Activated CD4-positive, alpha-beta T cell treated with anti-CD3 and anti-CD28 coated beads for 36 hours (primary cell): ENCODE results near the gene ANKRD2. TPM values are rescaled to one million over a fixed set of nuclear protein-coding genes. Genes with fewer than 3 reads are reported as not detected.
"Not testable (repeated sequence)": the region's sequence is repeated elsewhere in the genome, so short reads cannot be mapped to it uniquely, and the experiment has no call there.

ENCODE experiments used
- ATAC-seq: fragments of 200-7000 bp; cut with Tn5 transposase; one replicate; pipeline ENCODE4 v1.10.0; 2021; ENCODE audit warnings: mild to moderate bottlenecking, moderate library complexity
- CTCF ChIA-PET: fragments of 350-600 bp; sonication (Branson Sonifier 250); formaldehyde crosslinking; loops from one replicate; lab custom pipeline; 2021; ENCODE audit warnings: antibody characterized with exemption; lab: Charles Lee
- POLR2A ChIA-PET: fragments of 350-600 bp; sonication (Branson Sonifier 250); formaldehyde crosslinking; loops from one replicate; lab custom pipeline; 2021; ENCODE audit warnings: antibody characterized with exemption, inconsistent platforms; lab: Charles Lee
- DNase-seq: peaks from one replicate; pipeline ENCODE4 v3.0.0-alpha.2; 2020
- H3K27ac Mint-ChIP-seq: one replicate; pipeline ENCODE4 v1.8.0; 2021; ENCODE audit warnings: mixed read lengths
- H3K27me3 Mint-ChIP-seq: one replicate; pipeline ENCODE4 v1.8.0; 2021; ENCODE audit warnings: mixed read lengths
- H3K36me3 Mint-ChIP-seq: one replicate; pipeline ENCODE4 v1.8.0; 2021; ENCODE audit warnings: low read depth, mixed read lengths
- H3K4me1 Mint-ChIP-seq: one replicate; pipeline ENCODE4 v1.8.0; 2021; ENCODE audit warnings: mixed read lengths
- H3K4me3 Mint-ChIP-seq: one replicate; pipeline ENCODE4 v1.8.0; 2021; ENCODE audit warnings: mild to moderate bottlenecking, moderate library complexity, mixed read lengths
- H3K9me3 Mint-ChIP-seq: one replicate; pipeline ENCODE4 v1.8.0; 2021; ENCODE audit warnings: low read depth, mixed read lengths
- intact Hi-C, 2 experiments: fragments of 100-400 bp; cut with DNase I in 1 of 2; cut with micrococcal nuclease in 1 of 2; formaldehyde crosslinking; loops; one replicate each; pipeline versions ENCODE4 v1.14.2 to v1.15.1; 2022 to 2024; cut with DNase I, micrococcal nuclease
- total RNA-seq, 2 experiments: library from RNA; stranded (reverse); gene quantifications; one replicate each; pipeline ENCODE4 v1.2.3, GENCODE V29; 2021

ANKRD2 gene
- not detected for total RNA-seq

GRCh38 chr10:97572214-97572989 lies at the start of gene ANKRD2:
Gene ANKRD2, plus strand, starts transcription at chr10:97572779. Its CDS starts 10 bp downstream, at chr10:97572789.
- Mint-ChIP-seq H3K27ac (no peak within 1 kb of the TSS), H3K27me3 (no peaks in the 10 kb centered on the region), H3K36me3 (no peaks in the 10 kb centered on the region), H3K4me3 (no peak within 1 kb of the TSS), H3K9me3 (no peaks in the 10 kb centered on the region), H3K4me1 (no peaks in the 10 kb centered on the region)
- ATAC-seq (peak; percentile 84), DNase-seq (peak; percentile 79)
- POLR2A ChIA-PET: interaction anchor here (0.6 kb wide), 1 partner anchor 75 kb away, joined by 4 read pairs; no protein-coding TSS in a partner anchor
- intact Hi-C loops: loop anchor here in 1 of 2 experiments (1.0 kb wide), 2 partner anchors 40 to 159 kb away; no protein-coding TSS in a partner anchor
- CTCF ChIA-PET: interaction anchor here (0.6 to 1.7 kb wide), 31 partner anchors 8 to 451 kb away, joined by 3 to 9 read pairs (median 3); partner anchors contain the start of genes HOGA1 and PI4K2A

- POLR2A ChIA-PET: no interaction called here
- DNase-seq (no peak), ATAC-seq (no peak)
- Mint-ChIP-seq H3K27ac (no peak overlapping the region), H3K9me3 (no peaks in the 10 kb centered on the region), H3K4me1 (no peaks in the 10 kb centered on the region), H3K4me3 (no peak overlapping the region), H3K27me3 (no peaks in the 10 kb centered on the region), H3K36me3 (no peaks in the 10 kb centered on the region)
- intact Hi-C loops: no loop called here
- CTCF ChIA-PET: interaction anchor here (1.5 to 1.6 kb wide), 2 partner anchors 11 to 13 kb away, joined by 4 to 8 read pairs; no protein-coding TSS in a partner anchor
These were observed 49.6 kb upstream of the ANKRD2 start for GRCh38 chr10:97522937-97523336.

- ATAC-seq: no peak
- ChIA-PET POLR2A (no interaction called here), CTCF (no interaction called here)
- Mint-ChIP-seq H3K27ac (no peak overlapping the region), H3K4me1 (no peaks in the 10 kb centered on the region), H3K9me3 (no peaks in the 10 kb centered on the region), H3K4me3 (no peak overlapping the region), H3K36me3 (no peaks in the 10 kb centered on the region), H3K27me3 (no peaks in the 10 kb centered on the region)
- intact Hi-C loops: no loop called here
- DNase-seq: no peak
These were observed 47.5 kb upstream of the ANKRD2 start for GRCh38 chr10:97525086-97525485.

GRCh38 chr10:97525683-97526110 lies 46.9 kb upstream of the ANKRD2 start:
- no peaks in the 10 kb centered on the region for H3K9me3 Mint-ChIP-seq
- H3K36me3 Mint-ChIP-seq: no peaks in the 10 kb centered on the region
- DNase-seq (no peak), ATAC-seq (no peak)
- no peaks in the 10 kb centered on the region for H3K4me1 Mint-ChIP-seq
- no peak overlapping the region for H3K27ac Mint-ChIP-seq
- ChIA-PET POLR2A (no interaction called here), CTCF (no interaction called here)
- intact Hi-C loops: no loop called here
- no peaks in the 10 kb centered on the region for H3K27me3 Mint-ChIP-seq
- H3K4me3 Mint-ChIP-seq: no peak overlapping the region

GRCh38 chr10:97528876-97529275 lies 43.7 kb upstream of the ANKRD2 start:
- H3K4me1 Mint-ChIP-seq, intact Hi-C loops, CTCF ChIA-PET, H3K36me3 Mint-ChIP-seq, POLR2A ChIA-PET, DNase-seq, H3K27ac Mint-ChIP-seq, H3K9me3 Mint-ChIP-seq, H3K4me3 Mint-ChIP-seq, ATAC-seq, H3K27me3 Mint-ChIP-seq: not testable (repeated sequence)

GRCh38 chr10:97529685-97530465 lies 42.7 kb upstream of the ANKRD2 start:
- no peaks in the 10 kb centered on the region for H3K27me3 Mint-ChIP-seq
- POLR2A ChIA-PET: no interaction called here
- CTCF ChIA-PET: interaction anchor here (0.5 to 1.3 kb wide), 3 partner anchors 24 to 121 kb away, joined by 3 to 4 read pairs (median 3); no protein-coding TSS in a partner anchor

GRCh38 chr10:97531401-97531986 lies 41.1 kb upstream of the ANKRD2 start:
- no peaks in the 10 kb centered on the region for H3K36me3 Mint-ChIP-seq
- H3K27ac Mint-ChIP-seq: no peak overlapping the region
- intact Hi-C loops: no loop called here
- no peaks in the 10 kb centered on the region for H3K27me3 Mint-ChIP-seq
- ChIA-PET CTCF (no interaction called here), POLR2A (no interaction called here)
- H3K4me3 Mint-ChIP-seq: no peak overlapping the region
- DNase-seq (no peak), ATAC-seq (no peak)
- no peaks in the 10 kb centered on the region for H3K9me3 Mint-ChIP-seq
- H3K4me1 Mint-ChIP-seq: no peaks in the 10 kb centered on the region

More at GRCh38 chr10:97529685-97530465, 42.7 kb upstream of the ANKRD2 start:
- Mint-ChIP-seq H3K4me1 (no peaks in the 10 kb centered on the region), H3K36me3 (no peaks in the 10 kb centered on the region), H3K4me3 (no peak overlapping the region), H3K27ac (no peak overlapping the region), H3K9me3 (no peaks in the 10 kb centered on the region)
- intact Hi-C loops: no loop called here
- no peak for DNase-seq
- no peak for ATAC-seq

GRCh38 chr10:97532935-97533671 lies 39.5 kb upstream of the ANKRD2 start:
- intact Hi-C loops: no loop called here
- Mint-ChIP-seq H3K4me3 (no peak overlapping the region), H3K27ac (no peak overlapping the region), H3K36me3 (no peaks in the 10 kb centered on the region), H3K9me3 (no peaks in the 10 kb centered on the region), H3K4me1 (no peaks in the 10 kb centered on the region), H3K27me3 (no peaks in the 10 kb centered on the region)
- ChIA-PET CTCF (interaction anchor here (0.6 to 11.2 kb wide), 7 partner anchors 11 to 72 kb away, joined by 3 to 87 read pairs (median 8); no protein-coding TSS in a partner anchor), POLR2A (no interaction called here)
- DNase-seq (no peak), ATAC-seq (no peak)

GRCh38 chr10:97533888-97534287 lies 38.7 kb upstream of the ANKRD2 start:
- no peaks in the 10 kb centered on the region for H3K9me3 Mint-ChIP-seq
- intact Hi-C loops: loop anchor here (1.0 kb wide), 1 partner anchor 19 kb away; no protein-coding TSS in a partner anchor
- H3K4me1 Mint-ChIP-seq: no peaks in the 10 kb centered on the region
- ChIA-PET POLR2A (no interaction called here), CTCF (interaction anchor here (0.6 to 11.2 kb wide), 15 partner anchors 12 to 133 kb away, joined by 3 to 87 read pairs (median 4); partner anchors contain the start of genes ANKRD2, HOGA1 and RRP12)
- H3K27ac Mint-ChIP-seq: no peak overlapping the region
- H3K36me3 Mint-ChIP-seq: no peaks in the 10 kb centered on the region
- no peak for ATAC-seq
- no peaks in the 10 kb centered on the region for H3K27me3 Mint-ChIP-seq
- DNase-seq: no peak
- no peak overlapping the region for H3K4me3 Mint-ChIP-seq

- Mint-ChIP-seq H3K27me3 (no peaks in the 10 kb centered on the region), H3K4me1 (no peaks in the 10 kb centered on the region), H3K4me3 (no peak overlapping the region), H3K36me3 (no peaks in the 10 kb centered on the region), H3K9me3 (no peaks in the 10 kb centered on the region), H3K27ac (no peak overlapping the region)
- ATAC-seq: peak; percentile 87
- DNase-seq: peak; percentile 73
- intact Hi-C loops: loop anchor here (1.0 kb wide), 1 partner anchor 18 kb away; no protein-coding TSS in a partner anchor
- ChIA-PET POLR2A (interaction anchor here (0.6 kb wide), 1 partner anchor 327 kb away, joined by 4 read pairs; no protein-coding TSS in a partner anchor), CTCF (interaction anchor here (0.6 to 11.2 kb wide), 22 partner anchors 11 to 254 kb away, joined by 3 to 87 read pairs (median 4); partner anchors contain the start of genes ANKRD2 and HOGA1)
These were observed 37.7 kb upstream of the ANKRD2 start for GRCh38 chr10:97534746-97535367.
